Measurements from ENCODE around the gene BABAM1.

Gene BABAM1

DNA sequence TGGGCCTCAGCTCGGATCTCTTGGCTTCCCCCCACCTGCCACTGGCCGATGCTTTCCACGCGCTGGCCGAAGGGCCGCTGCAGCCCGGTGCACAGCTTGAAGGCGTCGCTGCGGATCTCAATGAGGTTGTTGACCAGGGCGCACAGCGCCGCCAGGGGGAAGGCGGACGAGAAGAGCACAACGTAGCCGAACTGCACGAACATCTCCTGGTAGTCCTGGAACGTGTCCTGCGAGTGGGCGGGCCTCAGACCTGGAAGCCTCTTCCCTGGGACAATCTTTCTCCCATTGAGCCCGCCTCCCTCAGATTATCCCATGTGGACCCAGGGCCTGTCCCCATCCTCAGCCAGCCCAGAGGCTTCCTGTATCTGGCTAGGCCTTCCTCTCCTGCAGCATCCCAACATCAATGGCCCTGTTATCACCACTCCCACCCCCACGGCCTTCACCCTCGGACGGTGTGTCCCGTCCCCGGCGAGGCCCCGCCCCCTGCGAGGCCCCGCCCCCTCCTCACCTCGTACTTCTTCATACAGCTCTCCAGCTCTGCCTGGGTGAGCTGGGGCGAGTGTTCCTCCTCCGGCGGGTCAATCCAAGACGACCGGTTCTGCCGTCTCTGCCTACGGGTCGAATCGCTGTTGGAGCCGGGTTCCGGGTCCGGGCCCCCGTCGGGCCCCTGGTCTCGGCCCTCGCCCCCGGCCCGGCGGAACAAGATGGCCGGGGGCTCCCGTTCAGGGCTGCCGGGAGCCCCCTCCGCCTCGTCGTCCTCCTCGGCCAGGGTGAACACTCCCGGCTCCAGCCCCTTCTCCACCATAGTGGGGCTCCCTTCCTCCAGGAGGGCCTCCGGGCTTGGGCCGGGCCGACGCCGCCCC, 60.6 kb downstream of the BABAM1 start:
- ChIA-PET POLR2A (ENCODE audit: low non-redundant PET) (interaction anchor here (0.5 kb wide), 1 partner anchor 10 kb away, joined by 6 read pairs; no protein-coding TSS in a partner anchor), CTCF (no interaction called here)
- H3K27ac ChIP-seq, result peak overlapping the region; percentile 97
- DNase-seq (ENCODE audit: low spot score), result peak; percentile 72
- TF ChIP-seq, protein P1, sequence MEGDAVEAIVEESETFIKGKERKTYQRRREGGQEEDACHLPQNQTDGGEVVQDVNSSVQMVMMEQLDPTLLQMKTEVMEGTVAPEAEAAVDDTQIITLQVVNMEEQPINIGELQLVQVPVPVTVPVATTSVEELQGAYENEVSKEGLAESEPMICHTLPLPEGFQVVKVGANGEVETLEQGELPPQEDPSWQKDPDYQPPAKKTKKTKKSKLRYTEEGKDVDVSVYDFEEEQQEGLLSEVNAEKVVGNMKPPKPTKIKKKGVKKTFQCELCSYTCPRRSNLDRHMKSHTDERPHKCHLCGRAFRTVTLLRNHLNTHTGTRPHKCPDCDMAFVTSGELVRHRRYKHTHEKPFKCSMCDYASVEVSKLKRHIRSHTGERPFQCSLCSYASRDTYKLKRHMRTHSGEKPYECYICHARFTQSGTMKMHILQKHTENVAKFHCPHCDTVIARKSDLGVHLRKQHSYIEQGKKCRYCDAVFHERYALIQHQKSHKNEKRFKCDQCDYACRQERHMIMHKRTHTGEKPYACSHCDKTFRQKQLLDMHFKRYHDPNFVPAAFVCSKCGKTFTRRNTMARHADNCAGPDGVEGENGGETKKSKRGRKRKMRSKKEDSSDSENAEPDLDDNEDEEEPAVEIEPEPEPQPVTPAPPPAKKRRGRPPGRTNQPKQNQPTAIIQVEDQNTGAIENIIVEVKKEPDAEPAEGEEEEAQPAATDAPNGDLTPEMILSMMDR (conservative IDR thresholded peaks at IDR 0.05; ENCODE audit: low read depth), result no peak; the same call in 1 of the 2 replicates

All from RWPE1 (cell line).